HepG2 (cell line): Measurements from ENCODE around the gene KDM3B. TPM values are rescaled to one million over a fixed set of nuclear protein-coding genes. Genes with fewer than 3 reads are reported as not detected.

ENCODE experiments used
- GABPB1 ChIP-seq: IDR thresholded peaks from 2 replicates; pipeline ENCODE4 v1.6.1; 2016; ENCODE audit warnings: mild to moderate bottlenecking, missing genetic modification reagents, moderate library complexity, missing compliant biosample characterization
- JUN ChIP-seq: sonication (generic); formaldehyde crosslinking; IDR thresholded peaks from 2 replicates; pipeline ENCODE4 v1.4.0; 2020; ENCODE audit warnings: mild to moderate bottlenecking, missing genetic modification reagents
- MAFF ChIP-seq: IDR thresholded peaks from 2 replicates; pipeline ENCODE4 v1.6.1; 2011; ENCODE audit warnings: low read depth, low read length, improper control_type of control experiment
- MAFG ChIP-seq: sonication (generic); formaldehyde crosslinking; IDR thresholded peaks from 2 replicates; pipeline ENCODE4 v1.5.1; 2020; ENCODE audit warnings: mild to moderate bottlenecking, missing genetic modification reagents
- MIER2 ChIP-seq: IDR thresholded peaks from 2 replicates; pipeline ENCODE4 v1.6.1; 2016; ENCODE audit warnings: missing biosample characterization, missing genetic modification reagents
- PATZ1 ChIP-seq: sonication (generic); formaldehyde crosslinking; IDR thresholded peaks from 2 replicates; pipeline ENCODE4 v1.4.0; 2020; ENCODE audit warnings: missing genetic modification reagents
- PHB2 ChIP-seq: fragments of 450-650 bp; IDR thresholded peaks from 2 replicates; pipeline ENCODE4 v1.6.1; 2018; ENCODE audit not compliant: partially characterized antibody
- PLRG1 ChIP-seq: fragments of 450-650 bp; conservative IDR thresholded peaks from 2 replicates; pipeline ENCODE4 v1.6.1; 2016
- REST ChIP-seq, 2 experiments: IDR thresholded peaks; 2 replicates each; pipeline ENCODE4 v1.6.1; 2011 to 2012; ENCODE audit warnings: low read length in 2 of 2, borderline replicate concordance in 1 of 2, low read depth in 1 of 2, mild to moderate bottlenecking in 1 of 2, moderate library complexity in 1 of 2
- ZFYVE20 ChIP-seq: sonication (generic); formaldehyde crosslinking; IDR thresholded peaks from 2 replicates; pipeline ENCODE4 v1.8.0; 2023; ENCODE audit warnings: low read depth, mild to moderate bottlenecking, moderate library complexity, missing genetic modification reagents, borderline replicate concordance
- ZNF382 ChIP-seq: sonication (generic); formaldehyde crosslinking; IDR thresholded peaks from 2 replicates; pipeline ENCODE4 v1.5.0; 2020; ENCODE audit warnings: missing genetic modification reagents, mild to moderate bottlenecking, borderline replicate concordance
- ZNF441 ChIP-seq: sonication (generic); formaldehyde crosslinking; IDR thresholded peaks from 2 replicates; pipeline ENCODE4 v1.7.0; 2021; ENCODE audit warnings: missing genetic modification reagents, borderline replicate concordance
- ZNF577 ChIP-seq: sonication (generic); formaldehyde crosslinking; IDR thresholded peaks from 2 replicates; pipeline ENCODE4 v1.4.0; 2020; ENCODE audit warnings: mild to moderate bottlenecking, low read depth, missing genetic modification reagents, borderline replicate concordance
- ZNF773 ChIP-seq: sonication (generic); formaldehyde crosslinking; IDR thresholded peaks from 2 replicates; pipeline ENCODE4 v1.4.0; 2020; ENCODE audit warnings: missing genetic modification reagents, borderline replicate concordance
- polyA plus RNA-seq, 8 experiments: library from polyadenylated mRNA; depleted of rRNA in 3 of 8; stranded (reverse) in 7 of 8; unstranded in 1 of 8; fragments of >200 nt; fragmentation: Illumina TruSeq in 4 of 8; extraction: Trizol in 4 of 8; gene quantifications; 2 replicates each; pipeline versions ENCODE4 v1.2.1 to v1.2.3, GENCODE V29; 2011 to 2016; ENCODE audit warnings: low read depth in 4 of 8, missing spikeins in 1 of 8, mixed read lengths in 1 of 8; ENCODE audit not compliant: insufficient read depth in 1 of 8
- total RNA-seq, 5 experiments: library from RNA; depleted of rRNA; stranded (reverse); fragments of >200 nt; fragmentation: Illumina TruSeq; extraction: Trizol; gene quantifications; 2 replicates each; pipeline ENCODE4 v1.2.3, GENCODE V29; 2016; ENCODE audit warnings: low read depth in 1 of 5
- TF ChIP-seq, protein P1 (sequence below): sonication (generic); formaldehyde crosslinking; IDR thresholded peaks from 2 replicates; pipeline ENCODE4 v1.4.0; 2020; ENCODE audit warnings: missing genetic modification reagents
- TF ChIP-seq, protein P2 (sequence below): sonication (generic); formaldehyde crosslinking; IDR thresholded peaks from 2 replicates; pipeline ENCODE4 v1.8.0; 2023; ENCODE audit warnings: mild to moderate bottlenecking, missing genetic modification reagents
- TF ChIP-seq, protein P3 (sequence below): sonication (generic); formaldehyde crosslinking; IDR thresholded peaks from 2 replicates; pipeline ENCODE4 v1.4.0; 2020; ENCODE audit warnings: missing genetic modification reagents, borderline replicate concordance
- TF ChIP-seq, protein P4 (sequence below): sonication (generic); formaldehyde crosslinking; IDR thresholded peaks from 2 replicates; pipeline ENCODE4 v1.8.0; 2022; ENCODE audit warnings: mild to moderate bottlenecking, missing genetic modification reagents; ENCODE audit not compliant: insufficient replicate concordance

Gene KDM3B
- total and polyA plus RNA-seq, 2 of the 13 experiments (the other 11 are each of a cell fraction or from before 2014, with no cell fraction given), result 19.7 to 34.3 TPM

DNA sequence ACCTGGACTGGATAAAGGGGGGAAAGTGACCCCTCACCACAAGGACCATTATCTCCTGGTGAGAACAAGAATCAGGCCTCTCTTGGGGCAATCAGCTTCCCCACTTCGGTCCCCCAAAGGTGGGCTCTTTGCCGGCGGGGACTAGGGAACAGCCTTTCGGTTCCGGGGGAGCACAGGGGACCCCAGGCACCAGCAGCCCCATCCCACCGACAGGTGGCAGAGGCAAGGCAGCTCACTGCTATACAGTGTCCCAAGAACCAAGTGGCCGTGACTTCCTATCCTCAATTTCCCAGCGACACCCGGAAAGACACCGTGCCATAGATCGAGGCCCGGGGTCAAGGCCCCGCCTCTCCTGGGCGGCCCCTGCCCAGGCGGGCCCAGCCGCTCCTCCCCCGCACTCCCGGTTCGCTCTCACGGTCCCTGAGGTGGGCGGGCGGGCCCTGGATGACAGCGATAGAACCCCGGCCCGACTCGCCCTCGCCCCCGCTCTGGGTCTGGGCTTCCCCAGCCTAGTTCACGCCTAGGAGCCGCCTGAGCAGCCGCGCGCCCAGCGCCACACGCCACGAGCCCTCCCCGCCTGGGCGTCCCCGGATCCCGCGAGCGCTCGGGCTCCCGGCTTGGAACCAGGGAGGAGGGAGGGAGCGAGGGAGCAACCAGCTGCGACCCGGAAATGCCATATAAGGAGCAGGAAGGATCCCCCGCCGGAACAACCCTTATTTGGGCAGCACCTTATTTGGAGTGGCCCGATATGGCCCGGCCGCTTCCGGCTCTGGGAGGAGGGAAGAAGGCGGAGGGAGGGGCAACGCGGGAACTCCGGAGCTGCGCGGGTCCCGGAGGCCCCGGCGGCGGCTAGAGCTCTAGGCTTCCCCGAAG lies 112.1 kb downstream of the KDM3B start (continued):
- TF ChIP-seq MIER2 (CRISPR knock-in tag) (no peak), ZNF382 (CRISPR knock-in tag) (no peak), ZFYVE20 (CRISPR knock-in tag) (no peak), PHB2 (no peak), ZNF577 (CRISPR knock-in tag) (no peak), ZNF773 (CRISPR knock-in tag) (no peak), JUN (CRISPR knock-in tag) (no peak), MAFF (no peak), PLRG1 (no peak), REST (IDR thresholded peaks at IDR 0.05; ENCODE audit: borderline replicate concordance in 1 of 2, low read depth in 1 of 2, low read length in 2 of 2) (no peak; a peak in 1 of 4 replicates), MAFG (CRISPR knock-in tag) (no peak), PATZ1 (CRISPR knock-in tag) (peak; percentile 79), GABPB1 (CRISPR knock-in tag) (peak; percentile 72), ZNF441 (CRISPR knock-in tag) (peak; percentile 59)
- TF ChIP-seq, protein P1, sequence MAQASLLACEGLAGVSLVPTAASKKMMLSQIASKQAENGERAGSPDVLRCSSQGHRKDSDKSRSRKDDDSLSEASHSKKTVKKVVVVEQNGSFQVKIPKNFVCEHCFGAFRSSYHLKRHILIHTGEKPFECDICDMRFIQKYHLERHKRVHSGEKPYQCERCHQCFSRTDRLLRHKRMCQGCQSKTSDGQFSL (CRISPR knock-in tag), result no peak
- TF ChIP-seq, protein P2, sequence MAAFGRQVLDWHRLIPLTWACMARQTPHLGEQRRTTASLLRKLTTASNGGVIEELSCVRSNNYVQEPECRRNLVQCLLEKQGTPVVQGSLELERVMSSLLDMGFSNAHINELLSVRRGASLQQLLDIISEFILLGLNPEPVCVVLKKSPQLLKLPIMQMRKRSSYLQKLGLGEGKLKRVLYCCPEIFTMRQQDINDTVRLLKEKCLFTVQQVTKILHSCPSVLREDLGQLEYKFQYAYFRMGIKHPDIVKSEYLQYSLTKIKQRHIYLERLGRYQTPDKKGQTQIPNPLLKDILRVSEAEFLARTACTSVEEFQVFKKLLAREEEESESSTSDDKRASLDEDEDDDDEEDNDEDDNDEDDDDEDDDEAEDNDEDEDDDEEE, result 0 out of 2 replicates have a peak, but pooled peaks have one; percentile 69
- TF ChIP-seq, protein P3, sequence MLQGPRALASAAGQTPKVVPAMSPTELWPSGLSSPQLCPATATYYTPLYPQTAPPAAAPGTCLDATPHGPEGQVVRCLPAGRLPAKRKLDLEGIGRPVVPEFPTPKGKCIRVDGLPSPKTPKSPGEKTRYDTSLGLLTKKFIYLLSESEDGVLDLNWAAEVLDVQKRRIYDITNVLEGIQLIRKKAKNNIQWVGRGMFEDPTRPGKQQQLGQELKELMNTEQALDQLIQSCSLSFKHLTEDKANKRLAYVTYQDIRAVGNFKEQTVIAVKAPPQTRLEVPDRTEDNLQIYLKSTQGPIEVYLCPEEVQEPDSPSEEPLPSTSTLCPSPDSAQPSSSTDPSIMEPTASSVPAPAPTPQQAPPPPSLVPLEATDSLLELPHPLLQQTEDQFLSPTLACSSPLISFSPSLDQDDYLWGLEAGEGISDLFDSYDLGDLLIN (CRISPR knock-in tag), result no peak
- TF ChIP-seq, protein P4, sequence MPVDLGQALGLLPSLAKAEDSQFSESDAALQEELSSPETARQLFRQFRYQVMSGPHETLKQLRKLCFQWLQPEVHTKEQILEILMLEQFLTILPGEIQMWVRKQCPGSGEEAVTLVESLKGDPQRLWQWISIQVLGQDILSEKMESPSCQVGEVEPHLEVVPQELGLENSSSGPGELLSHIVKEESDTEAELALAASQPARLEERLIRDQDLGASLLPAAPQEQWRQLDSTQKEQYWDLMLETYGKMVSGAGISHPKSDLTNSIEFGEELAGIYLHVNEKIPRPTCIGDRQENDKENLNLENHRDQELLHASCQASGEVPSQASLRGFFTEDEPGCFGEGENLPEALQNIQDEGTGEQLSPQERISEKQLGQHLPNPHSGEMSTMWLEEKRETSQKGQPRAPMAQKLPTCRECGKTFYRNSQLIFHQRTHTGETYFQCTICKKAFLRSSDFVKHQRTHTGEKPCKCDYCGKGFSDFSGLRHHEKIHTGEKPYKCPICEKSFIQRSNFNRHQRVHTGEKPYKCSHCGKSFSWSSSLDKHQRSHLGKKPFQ (CRISPR knock-in tag), result peak; percentile 65
